ENCODE measurements around the gene FAM241A. TPM values are rescaled to one million over a fixed set of nuclear protein-coding genes. Genes with fewer than 3 reads are reported as not detected.

Gene FAM241A
- polyA plus RNA-seq, 1 donor from 2014 or later, result 1.2 TPM

DNA sequence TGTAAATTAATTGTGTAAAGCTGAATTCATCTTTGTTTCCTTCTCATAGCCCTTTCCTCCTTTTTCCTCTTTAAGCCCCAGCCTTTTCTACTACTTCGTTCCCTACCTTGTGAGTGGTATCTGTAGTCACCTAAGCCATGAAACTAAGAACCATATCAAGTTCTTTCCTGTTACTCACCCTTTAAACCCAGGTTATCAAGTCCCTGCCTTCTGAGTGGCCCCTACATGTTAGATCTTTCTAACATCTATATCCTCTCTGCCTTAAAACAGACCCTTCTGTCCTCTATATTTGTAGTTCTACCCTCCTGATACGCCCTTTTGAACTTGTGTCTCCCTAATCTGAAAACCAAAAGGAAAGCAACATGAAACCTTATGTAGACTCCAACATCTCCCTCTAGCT, 93.6 kb downstream of the FAM241A start:
- peaks cover 14 to 43% (median 20%) of the 10 kb centered on the region in 3 donors for H3K4me1 Mint-ChIP-seq
- H3K27ac Mint-ChIP-seq, result no peak overlapping the region
- H3K4me3 Mint-ChIP-seq, result no peak overlapping the region
- peaks cover 14% of the 10 kb centered on the region for H3K36me3 Mint-ChIP-seq
- H3K27me3 Mint-ChIP-seq, result no peaks in the 10 kb centered on the region
- H3K9me3 Mint-ChIP-seq, result no peaks in the 10 kb centered on the region

Other genes starting within 250 kb of the FAM241A start
- gene AP1AR, start 86.3 kb downstream of the FAM241A start, polyA plus RNA-seq, result 17.4 TPM
- 103 TPM for gene TIFA, start 140.4 kb downstream of the FAM241A start, polyA plus RNA-seq
- gene ALPK1, start 151.9 kb downstream of the FAM241A start, polyA plus RNA-seq, result 4.5 TPM